Right renal cortex interstitium (tissue), 3 donors: ENCODE measurements around the gene CFL1. TPM values are rescaled to one million over a fixed set of nuclear protein-coding genes. Genes with fewer than 3 reads are reported as not detected.
"Not testable (repeated sequence)": the region's sequence is repeated elsewhere in the genome, so short reads cannot be mapped to it uniquely, and the experiment has no call there.

Experiments
- DNase-seq, 3 donors: peaks; one replicate each; pipeline ENCODE4 v3.0.0-alpha.2; 2013; ENCODE audit warnings: low read depth in 3 of 3, low spot score in 2 of 3
- polyA plus RNA-seq, 3 donors: library from polyadenylated mRNA; unstranded; fragments of 120-200 nt; gene quantifications; one replicate each; pipeline ENCODE4 v1.2.1, GENCODE V29; 2013; ENCODE audit not compliant: insufficient read length in 3 of 3

CFL1 gene
- polyA plus RNA-seq, 3 donors = 744 to 846 (median 760) TPM

DNA sequence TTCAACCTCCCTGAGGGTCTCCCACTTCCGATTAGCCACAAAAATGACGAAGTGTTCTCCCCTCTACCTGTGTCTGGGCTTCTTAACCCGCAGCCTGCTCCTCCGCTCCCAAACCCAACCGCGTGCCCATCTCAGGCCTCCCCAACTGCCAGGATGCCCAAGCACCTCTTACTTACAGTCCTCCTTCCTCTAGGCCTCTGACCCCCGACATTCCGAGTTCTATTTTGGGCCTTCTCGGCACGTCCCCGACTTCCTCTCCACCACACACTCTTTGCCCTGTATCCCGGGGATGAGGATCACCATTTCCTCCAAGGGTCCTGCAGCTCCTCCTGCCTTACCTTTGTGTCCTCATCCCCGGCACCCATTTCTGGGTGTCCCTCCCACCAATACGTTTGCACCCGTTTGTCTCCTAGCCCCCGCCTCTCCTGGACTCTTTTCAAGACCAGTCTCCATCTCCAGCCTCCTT, 1.9 kb upstream of the CFL1 start:
- no peak for DNase-seq

DNA sequence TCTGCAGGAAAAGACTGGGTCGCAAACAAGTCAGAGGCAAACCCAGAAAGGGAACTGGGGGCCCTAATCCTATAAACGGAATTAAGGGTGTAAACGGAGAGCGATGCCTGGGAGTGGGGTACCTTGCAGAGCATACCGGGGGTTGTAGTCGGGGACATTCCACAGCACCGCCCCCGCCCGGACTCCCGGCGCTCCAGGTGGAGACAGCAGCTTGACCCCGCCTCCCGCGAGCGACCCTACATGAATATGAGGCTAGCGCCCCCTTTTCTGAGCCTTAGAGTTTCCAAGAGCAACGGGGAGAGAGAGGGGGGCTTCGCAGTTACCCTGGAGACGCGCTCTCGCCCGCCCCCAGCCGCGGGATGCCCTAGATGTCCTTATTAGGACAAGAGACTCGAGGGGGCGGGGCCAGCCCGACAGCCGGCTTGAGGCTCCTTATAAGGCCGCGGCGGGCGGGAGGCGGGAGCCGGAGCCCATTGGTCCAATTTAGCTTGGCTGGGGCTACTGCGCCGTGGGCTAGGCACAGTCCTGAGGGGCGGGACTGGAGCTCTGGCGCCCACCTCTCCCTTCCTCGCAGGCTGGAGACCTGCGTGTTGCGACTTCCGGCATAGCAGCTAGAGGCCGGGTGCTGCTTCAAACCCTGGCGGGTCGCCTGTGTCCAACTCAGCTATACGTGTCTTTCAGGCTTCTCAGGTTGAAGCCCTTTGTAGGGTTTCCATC, 1.3 kb upstream of the CFL1 start:
- peak; percentile 88 to 96 (median 95) for DNase-seq

DNA sequence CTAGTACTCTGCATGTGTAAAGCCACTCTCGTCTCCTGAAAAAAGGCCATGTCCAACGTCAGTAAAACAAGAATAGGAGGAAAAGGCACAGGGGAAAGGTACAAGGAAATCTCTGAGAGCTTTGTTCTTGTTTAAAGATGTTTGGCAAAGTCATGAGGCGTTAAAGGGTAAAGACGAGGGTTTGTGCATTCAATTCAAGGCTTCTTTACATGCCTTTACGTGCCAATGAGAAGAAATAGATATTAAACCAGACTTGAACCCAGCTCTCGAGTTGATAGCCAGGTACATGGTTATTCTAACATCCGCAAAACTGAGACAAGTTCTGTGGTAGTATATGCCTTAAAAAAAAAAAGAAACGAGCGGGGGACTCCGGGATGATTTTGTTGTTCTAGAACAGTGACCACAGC, 704 bp upstream of the CFL1 start:
- DNase-seq = no peak

DNA sequence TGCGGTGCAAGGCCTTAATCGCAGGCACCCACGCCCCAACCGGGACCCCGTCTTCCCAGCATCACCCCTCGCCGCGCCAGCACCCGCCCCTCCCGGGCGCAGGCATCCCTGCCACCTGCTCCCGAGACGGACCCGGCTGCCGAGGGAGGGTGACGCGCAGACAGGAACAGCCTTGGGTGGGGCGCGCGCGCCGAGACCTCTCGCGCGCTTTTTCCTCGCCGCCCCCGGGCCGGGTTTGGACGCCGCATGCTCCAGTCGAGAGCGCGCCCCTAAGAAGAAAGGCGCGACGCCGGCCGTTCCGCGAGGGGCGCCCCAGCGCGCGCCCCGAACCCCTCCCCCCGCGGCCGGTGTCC, 504 bp downstream of the CFL1 start:
- DNase-seq = no peak

DNA sequence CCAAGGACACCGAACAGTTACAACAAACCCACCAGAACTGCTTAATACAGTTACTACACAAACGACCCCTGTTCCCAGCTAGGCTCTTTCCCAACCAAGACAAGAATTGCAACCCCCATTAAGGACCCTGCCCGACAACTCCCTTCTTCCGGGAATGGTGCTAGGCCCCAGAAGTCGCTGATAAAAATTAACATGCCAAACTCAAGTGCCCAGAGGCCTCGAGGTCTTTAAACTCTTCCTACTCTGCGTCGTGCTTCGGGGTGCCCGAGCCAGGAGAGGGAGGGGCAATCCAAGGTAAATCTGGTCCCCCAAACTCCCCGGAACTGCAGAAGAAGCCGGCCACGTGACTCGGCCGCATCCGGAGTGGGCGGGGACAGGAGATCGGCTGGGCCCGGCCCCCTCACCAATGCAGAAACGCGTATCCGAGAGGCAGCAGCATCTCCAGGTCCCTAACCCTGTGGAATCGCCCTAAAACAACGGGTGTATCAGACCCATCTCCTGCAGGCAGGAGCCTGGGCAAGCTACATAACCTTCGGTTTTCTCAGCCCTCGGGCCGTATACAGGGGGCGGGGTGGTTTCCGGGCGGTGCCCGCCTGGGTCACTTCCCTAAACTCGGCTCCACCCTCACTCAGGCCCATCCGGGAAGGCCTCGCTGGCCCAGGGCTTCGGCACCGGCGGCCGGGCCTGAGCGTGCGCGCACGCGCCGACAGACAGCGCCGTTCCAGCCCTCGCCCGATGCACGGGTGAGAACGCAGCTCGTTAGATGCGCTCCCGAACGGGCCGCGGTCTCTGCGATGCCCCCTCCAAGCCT, 1.1 kb downstream of the CFL1 start:
- no peak for DNase-seq

DNA sequence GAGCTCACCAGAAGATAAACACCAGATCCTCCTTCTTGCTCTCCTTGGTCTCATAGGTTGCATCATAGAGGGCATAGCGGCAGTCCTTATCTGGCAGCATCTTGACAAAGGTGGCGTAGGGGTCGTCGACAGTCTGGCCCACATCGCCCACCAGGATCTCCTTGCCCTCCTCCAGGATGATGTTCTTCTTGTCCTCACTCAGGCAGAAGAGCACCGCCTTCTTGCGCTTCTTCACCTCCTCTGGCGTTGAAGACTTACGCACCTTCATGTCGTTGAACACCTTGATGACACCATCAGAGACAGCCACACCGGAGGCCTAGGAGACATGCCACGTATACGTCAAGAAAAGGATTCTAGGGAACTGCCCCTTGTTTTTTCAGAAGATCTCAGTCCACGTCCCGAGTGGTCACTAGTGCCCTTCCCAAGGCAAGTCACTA, 2.0 kb downstream of the CFL1 start:
- no peak for DNase-seq

DNA sequence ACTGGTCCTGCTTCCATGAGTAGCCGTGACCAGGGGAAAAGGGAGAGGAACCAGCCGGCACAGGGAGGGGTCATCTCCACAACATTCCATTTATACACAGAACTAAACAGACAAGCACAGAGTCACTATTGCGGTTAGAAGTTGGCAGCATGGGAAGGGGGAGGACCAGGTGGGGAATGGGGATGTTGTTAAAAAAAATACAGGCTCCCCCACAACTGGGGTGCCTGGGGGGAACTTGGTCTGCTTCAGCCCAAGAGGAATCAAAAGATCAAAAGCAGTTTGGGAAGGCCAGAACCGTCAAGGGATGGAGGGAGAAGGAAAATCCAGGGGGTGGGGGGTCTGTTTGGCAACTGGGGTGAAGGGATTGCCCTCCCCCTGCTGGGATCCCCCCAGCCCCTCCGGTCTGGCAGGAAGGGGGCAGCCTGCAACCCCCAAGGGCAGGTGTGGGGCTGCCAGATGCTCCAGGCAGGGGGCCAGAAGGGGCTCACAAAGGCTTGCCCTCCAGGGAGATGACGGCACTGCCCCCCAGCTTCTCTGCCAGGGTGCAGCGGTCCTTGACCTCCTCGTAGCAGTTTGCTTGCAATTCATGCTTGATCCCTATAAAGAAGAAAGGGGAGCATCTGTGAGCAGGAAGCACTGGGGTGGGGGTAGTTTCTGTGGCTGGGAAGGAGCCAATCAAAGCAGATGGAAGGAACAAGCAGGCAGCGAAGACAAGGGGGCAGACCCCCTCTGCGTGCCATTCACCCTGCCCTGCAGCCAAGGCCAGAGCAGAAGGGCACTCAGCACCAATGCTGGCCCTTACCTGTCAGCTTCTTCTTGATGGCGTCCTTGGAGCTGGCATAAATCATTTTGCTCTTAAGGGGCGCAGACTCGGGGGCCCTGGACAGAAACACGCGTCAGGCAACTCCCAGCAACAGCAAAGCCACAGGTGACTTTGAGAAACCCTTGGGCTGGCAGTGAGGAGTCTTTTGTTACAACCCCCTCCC, 2.8 kb downstream of the CFL1 start:
- no peak for DNase-seq

DNA sequence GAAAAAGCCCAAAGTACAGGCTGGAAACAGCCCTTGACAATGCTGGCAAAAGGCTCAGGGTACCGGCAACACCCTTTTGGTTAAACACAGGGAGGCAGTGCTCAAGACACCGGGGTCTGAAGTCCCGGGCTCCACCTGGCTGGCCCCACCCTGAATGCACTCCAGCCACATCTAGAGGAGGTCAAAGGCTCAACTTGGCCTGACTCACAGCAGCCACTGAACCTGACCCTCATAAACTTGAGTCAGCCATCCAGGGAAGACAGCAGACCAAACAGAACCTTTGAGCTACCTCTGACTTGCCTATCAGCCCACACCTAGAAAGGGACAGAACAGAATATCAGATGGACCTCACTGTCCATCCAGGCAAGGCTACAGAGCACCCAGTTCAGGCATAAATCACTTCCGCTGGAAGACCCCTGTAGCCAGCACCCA, 3.8 kb downstream of the CFL1 start:
- no peak for DNase-seq

DNA sequence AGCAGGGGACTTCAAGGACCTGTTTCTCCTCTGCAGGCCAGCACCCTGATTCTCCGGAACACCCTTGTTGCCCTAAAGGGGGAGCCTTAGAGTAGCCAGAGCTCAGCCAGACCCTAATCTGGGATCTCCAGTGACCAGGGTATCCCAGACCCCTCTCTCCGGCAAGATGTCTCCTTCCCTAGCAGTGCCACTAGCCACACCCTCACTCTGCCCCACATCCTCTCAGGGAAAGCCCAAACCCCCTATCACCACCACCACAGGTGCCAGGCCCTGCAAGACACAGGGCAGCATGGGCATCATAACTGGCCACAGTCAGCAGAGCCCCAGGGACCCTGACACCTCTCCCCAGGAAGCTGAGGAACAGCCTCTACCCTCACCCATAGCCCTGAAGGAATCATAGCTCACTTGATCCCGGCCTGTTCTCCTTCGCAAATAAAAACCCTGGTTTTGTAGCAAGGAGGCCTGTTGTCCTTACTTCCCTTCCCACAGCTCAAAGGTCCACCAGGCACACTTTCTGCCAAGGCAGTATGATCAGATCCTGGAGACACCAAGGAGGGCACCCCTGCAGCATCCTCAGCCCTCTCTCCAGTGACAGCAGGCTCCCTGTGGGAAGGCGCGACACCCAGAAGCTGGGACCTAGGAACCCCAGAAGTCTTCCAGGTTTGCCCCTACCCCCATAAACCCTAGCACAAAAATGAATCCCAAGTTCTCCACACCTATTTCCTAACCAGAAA, 4.6 kb downstream of the CFL1 start:
- DNase-seq = no peak

DNA sequence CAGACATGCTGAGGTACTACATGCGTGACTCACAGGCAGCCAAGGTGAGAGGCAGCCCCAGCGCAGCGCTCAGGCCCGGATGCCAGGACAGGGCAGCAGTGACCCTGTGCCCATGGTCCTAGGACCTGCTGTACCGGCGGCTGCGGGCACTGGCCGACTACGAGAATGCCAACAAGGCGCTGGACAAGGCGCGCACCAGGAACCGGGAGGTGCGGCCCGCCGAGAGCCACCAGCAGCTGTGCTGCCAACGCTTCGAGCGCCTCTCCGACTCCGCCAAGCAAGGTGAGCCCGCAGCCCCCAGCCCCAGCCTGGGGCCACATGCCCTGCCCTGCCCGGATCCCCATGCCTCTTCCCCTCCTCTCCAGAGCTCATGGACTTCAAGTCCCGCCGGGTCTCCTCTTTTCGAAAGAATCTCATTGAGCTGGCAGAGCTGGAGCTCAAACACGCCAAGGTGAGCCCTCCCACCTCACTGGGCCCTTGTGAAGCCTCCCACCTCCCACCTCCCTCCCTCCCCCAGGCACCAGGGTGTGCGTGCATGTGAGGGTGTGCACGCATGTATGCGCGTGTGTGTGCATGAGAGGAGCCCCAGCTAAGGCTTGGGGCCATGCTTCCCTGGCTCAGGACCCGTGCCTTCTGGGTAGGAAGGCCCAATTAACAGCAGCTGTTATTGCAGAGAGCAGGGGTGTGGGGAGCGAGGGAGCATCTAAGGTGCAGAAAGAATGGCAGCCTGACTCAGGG, 5.3 kb downstream of the CFL1 start:
- no peak for DNase-seq

DNA sequence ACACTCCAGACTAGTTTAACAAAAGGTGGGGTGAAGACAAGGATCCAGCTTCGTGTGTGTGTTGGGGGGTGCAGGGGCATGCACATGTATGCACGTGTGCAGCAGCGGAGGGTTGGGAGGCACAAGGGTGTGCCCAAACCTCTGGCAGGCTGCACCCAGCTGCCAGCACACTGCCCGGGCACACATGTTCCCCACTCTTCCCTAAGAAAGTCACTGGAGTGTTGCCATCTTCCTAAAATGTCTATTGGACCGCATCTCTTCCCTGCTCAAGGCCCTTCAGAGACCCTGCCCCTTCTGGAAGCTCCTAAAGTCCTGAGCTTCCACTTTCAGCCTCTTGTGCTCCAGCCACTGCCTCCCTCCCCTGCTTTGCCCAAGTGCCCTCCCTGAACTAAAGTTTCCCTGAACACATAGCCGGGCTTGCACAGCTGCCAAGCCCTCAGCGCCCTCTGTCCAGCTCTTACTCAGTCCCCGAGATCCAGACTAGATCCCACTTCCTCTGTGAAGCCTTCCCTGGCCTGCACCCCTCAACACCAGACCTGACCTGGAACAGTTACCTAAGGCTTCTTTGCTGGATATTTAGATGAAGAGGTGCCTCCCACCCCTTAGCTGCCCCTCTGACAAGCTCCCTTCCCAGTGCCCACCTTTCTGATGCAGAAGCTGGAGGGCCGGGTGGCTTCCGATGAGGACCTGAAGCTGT, 6.0 kb downstream of the CFL1 start:
- no peak for DNase-seq

DNA sequence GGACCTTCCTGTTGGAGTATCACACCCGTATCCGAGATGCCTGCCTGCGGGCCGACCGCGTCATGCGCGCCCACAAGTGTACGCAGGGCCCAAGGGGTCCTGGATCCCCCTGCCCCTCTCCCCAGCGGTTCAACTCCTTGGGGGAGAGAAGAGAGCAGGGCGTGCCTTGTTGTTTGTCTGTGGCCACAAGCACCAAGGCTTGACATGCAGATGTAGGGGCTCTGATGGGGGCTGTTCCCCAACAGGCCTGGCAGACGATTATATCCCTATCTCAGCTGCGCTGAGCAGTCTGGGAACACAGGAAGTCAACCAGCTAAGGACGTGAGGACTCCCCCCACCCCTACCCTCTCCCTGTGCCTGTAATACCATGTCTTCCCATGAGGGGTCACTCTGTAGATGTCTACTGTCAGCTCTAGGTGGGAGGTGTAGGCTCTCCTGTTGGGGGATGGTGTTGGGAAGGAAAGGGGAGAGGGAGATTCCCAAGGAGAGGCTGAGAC, 6.8 kb downstream of the CFL1 start:
- DNase-seq = no peak

DNA sequence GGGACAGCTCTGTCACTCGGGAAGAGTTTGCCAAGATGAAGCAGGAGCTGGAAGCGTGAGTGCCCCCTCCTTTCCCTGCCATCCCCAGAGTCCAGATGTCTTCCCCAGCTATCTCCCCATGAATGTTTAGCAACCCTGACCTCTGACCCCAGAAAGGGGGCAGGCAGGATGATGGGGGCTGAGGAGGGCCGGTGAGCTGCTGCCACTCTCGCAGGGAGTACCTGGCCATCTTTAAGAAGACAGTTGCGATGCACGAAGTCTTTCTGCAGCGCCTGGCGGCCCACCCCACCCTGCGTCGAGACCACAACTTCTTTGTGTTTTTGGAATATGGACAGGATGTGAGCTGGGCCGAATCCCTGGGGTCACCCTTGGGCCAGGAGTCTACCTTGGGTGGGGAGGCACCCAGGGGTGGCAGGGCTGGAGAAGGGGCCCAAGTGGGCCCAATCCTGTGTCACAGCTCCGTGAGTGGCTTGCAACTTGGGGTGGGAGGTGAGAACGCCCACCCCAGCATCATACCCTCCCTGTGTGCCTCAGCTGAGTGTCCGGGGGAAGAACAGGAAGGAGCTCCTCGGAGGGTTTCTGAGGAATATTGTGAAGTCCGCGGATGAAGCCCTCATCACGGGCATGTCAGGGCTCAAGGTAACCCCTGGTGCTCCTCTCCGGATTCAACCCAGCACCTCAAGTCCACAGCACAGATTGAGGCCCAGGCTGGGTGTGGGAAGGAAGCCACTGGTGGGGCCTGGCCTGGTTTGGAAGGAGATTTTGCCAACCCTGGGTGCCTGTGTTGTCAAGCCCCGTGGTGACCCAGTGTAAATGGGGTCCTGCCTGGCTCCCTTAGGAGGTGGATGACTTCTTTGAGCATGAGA, 7.5 kb downstream of the CFL1 start:
- no peak for DNase-seq

DNA sequence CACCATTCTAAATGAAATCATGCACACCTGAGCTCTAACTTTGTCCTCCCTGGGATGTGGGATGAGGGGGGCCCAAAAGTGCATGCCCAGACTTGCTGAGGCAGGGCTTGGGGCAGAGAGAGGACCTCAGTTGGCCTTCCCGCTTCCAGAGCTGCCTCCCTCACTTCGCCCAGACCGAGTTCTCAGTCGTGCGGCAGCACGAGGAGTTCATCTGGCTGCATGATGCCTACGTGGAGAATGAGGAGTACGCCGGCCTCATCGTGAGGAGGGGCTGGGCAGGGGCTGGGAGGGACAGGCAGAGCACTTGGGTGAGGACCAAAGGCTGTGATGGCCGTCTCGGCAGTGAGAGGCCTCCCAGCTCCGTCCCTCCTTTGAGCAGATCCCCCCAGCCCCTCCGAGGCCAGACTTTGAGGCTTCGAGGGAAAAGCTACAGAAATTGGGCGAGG, 8.2 kb downstream of the CFL1 start:
- DNase-seq = no peak

DNA sequence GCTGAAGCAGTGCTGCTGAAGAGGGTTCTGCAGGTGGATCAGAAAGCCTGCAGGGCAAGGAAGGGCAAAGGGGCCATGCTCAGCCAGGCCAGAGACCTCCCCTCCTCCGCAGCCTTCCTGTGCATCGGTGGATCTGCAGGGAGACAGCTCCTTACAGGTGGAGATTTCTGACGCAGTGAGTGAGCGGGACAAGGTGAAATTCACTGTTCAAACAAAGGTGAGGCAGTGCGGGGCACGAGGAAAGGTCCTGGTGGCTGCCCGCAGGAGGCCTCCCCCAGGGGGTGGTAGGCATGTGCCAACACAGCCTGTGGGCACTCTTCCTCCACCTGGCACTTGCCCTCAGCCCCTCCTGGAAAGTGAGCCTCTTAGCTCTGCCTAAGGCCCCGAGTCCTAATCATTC, 8.6 kb downstream of the CFL1 start:
- DNase-seq = no peak

DNA sequence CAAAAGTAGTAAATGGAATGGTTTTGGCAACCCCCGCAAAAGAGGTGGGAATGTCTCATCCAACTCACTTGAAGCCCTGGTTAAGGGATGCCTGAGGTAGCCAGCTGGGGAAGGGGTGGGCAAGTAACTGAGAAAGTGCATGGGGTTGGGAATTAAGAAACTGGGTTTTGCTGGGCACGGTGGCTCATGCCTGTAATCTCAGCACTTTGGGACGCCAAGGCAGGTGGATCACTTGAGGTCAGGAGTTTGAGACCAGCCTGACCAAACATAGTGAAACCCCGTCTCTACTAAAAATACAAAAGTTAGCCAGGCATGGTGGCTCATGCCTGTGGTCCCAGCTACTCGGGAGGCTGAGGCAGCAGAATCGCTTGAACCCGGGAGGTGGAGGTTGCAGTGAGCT, 9.3 kb downstream of the CFL1 start:
- DNase-seq = not testable (repeated sequence)

DNA sequence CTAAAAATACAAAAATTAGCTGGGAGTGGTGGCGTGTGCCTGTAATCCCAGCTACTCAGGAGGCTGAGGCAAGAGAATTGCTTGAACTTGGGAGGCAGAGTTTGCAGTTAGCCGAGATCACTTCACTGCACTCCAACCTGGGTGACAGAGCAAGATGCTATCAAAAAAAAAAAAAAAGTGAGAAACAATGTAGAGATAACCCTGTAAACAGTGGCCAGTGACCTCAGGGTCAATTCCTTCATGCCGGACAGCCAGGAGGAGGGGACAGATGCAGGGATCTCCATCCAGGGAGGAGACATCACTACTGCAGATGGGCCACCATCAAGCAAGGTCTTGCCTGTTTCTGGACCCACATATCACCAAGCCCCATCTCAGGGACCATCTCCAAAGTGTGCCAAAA, 10.2 kb downstream of the CFL1 start:
- no peak for DNase-seq
